RPMI8226 (cell line): ENCODE data around the gene AMZ1.
"Not testable (repeated sequence)": the region's sequence is repeated elsewhere in the genome, so short reads cannot be mapped to it uniquely, and the experiment has no call there.

ENCODE experiments used
- DNase-seq: peaks from one replicate; pipeline ENCODE4 v3.0.0-alpha.2; 2015

Gene AMZ1

GRCh38 chr7:2670171-2670570, 17.8 kb upstream of the AMZ1 start:
- DNase-seq: no peak

DNA sequence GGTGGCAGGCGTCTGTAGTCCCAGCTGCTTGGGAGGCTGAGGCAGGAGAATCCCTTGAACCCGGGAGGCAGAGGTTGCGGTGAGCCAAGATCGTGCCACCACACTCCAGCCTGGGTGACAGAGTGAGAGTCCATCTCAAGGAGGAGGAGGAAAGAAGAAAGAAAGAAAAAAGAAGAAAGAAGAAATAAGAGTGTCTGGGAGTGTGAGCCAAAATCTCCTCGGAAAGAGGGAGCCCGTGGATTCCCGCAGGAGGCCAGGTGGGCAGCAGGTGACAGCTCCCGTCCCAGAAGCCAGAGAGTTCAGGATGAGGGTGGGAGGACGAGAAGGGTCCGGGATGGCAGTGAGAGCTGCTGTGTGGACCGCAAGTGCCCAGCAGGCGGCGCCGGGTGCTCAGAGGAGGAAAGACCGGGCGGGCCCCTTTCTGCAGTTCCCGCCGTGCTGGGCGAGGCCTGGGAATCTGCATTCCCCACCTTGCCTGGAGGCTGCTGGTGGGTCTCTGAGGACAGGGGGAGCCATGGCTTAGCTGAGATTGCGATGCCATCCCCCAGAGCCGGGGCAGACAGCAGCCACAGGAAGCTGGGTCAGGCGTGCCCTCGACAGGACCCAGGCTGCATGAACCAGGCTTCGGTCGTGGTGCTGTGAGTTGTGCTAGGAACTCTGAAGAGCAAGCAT, 17.1 kb upstream of the AMZ1 start:
- DNase-seq: peak; percentile 77

DNA sequence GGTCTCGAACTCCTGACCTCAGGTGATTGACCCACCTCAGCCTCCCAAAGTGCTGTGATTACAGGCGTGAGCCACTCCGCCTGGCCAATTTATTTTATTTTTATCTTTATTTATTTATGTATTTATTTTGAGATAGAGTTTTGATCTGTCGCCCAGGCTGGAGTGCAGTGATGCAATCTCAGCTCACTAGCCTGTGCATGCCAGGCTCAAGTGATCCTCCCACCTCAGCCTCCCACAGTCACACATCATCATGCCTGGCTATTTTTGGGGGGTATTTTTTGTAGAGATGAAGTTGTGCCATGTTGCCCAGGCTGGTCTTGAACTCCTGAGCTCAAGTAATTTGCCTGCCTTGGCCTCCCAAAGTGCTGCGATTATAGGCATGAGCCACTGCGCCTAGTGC, 14.8 kb upstream of the AMZ1 start:
- DNase-seq: not testable (repeated sequence)

- no peak for DNase-seq
Observed at GRCh38 chr7:2673934-2674333, 14.1 kb upstream of the AMZ1 start.

GRCh38 chr7:2675256-2675764, 12.7 kb upstream of the AMZ1 start:
- DNase-seq: no peak

GRCh38 chr7:2676576-2676975, 11.4 kb upstream of the AMZ1 start:
- not testable (repeated sequence) for DNase-seq

- DNase-seq: not testable (repeated sequence)
Observed at GRCh38 chr7:2678454-2678853, 9.5 kb upstream of the AMZ1 start.

DNA sequence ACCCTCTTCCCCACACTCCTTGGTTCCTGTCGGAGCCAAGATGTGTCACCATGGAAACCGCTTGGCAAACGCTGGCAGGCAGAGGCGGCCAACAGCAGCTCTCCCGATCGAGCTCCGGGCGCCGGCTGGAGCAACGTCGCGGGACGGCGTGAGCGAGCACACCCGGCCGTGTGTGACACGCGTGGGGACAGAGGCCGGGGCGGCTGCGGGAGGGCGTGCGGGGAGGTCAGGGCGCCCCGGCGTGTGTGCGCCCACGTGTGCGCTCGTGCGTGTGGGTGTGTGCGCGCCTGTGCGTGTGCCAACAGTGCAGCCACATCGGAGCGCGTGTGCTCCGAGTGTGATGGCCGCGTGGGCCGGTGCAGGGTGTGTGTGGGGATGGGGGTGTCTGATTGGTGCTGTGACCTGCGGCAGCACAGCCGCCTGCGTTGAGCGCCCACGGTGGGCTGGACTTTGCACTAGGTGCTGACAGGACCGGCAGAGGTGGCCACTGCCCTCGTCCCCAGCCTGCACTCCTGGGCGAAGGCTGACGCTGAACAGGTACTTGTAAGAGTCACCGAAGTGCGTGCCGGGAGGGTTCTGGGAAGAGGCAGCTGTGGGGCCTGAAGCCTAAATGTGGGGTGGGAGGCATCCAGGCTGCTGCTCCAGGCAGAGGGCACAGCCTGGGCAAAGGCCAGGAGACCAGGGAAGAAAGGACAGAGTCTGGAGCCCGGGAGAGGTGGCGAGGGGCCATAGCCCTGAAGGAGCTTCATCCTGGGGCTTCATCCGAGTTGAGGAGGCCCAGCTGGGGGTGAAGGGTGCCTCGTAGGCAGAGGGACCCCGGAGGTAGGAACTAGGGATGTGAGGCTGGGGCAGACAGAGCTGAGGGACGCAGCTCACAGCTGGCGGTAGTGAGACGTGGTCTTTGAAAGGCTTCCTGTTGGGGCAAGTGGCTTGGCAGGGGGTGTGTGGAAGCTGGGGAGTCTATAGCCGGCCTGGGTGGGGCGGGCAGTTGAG, 8.6 kb upstream of the AMZ1 start:
- not testable (repeated sequence) for DNase-seq

GRCh38 chr7:2680256-2680655, 7.7 kb upstream of the AMZ1 start:
- no peak for DNase-seq

DNA sequence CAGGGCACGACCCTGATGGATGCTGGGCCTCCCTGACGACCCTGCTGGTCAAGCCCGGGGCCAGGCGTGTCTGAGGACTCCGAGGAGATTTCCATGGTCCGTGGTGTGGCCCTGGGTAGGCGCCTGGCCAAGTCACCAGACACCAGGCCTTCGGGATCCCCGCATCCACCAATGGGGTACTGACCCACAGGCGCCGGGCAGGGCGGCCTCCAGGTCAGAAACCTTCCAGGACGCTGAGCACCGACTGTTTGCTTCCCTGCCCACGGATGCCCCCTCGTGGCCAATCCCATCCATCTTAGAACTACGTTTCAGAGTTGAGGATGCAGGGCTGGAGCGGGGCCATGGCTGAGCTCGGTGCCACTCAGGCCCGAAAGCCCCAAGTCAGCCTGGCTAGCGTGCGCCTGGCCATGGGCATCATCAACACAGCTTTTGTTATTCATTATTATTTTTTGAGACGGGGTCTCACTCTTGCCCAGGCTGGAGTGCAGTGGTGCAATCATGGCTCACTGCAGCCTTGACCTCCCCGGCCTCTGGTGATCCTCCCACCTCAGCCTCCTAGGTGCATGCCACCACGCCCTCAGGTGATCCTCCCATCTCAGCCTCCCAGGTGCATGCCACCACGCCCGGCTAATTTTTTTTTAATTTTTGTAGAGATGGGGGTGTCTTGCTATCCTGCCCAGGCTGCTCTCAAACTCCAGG, 7.1 kb upstream of the AMZ1 start:
- DNase-seq: peak; percentile 78

GRCh38 chr7:2681929-2682799, 5.8 kb upstream of the AMZ1 start:
- DNase-seq: no peak

GRCh38 chr7:2684501-2684900, 3.5 kb upstream of the AMZ1 start:
- DNase-seq: no peak

DNA sequence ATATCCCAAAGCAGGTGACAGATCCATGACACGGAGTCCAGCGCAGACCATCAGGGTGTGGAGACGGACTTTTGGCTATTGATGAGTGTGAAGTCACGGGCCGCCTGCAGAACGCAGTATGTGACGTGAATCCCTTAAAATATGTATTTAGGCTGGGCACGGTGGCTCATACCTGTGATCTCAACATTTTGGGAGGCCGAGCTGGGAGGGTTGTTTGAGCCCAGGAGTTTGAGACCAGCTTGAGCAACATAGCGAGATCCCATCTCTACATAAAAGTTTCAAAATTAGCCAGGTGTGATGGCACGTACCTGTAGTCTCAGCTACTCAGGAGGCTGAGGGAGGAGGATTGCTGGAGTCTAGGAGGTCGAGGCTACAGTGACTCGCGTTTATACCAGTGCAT, 1.9 kb upstream of the AMZ1 start:
- no peak for DNase-seq

GRCh38 chr7:2687338-2687869, 598 bp upstream of the AMZ1 start:
- DNase-seq: peak; percentile 76

- peak; percentile 60 for DNase-seq
Observed at GRCh38 chr7:2688409-2689342, 674 bp downstream of the AMZ1 start.

GRCh38 chr7:2689343-2689847, 1.4 kb downstream of the AMZ1 start:
- no peak for DNase-seq

DNA sequence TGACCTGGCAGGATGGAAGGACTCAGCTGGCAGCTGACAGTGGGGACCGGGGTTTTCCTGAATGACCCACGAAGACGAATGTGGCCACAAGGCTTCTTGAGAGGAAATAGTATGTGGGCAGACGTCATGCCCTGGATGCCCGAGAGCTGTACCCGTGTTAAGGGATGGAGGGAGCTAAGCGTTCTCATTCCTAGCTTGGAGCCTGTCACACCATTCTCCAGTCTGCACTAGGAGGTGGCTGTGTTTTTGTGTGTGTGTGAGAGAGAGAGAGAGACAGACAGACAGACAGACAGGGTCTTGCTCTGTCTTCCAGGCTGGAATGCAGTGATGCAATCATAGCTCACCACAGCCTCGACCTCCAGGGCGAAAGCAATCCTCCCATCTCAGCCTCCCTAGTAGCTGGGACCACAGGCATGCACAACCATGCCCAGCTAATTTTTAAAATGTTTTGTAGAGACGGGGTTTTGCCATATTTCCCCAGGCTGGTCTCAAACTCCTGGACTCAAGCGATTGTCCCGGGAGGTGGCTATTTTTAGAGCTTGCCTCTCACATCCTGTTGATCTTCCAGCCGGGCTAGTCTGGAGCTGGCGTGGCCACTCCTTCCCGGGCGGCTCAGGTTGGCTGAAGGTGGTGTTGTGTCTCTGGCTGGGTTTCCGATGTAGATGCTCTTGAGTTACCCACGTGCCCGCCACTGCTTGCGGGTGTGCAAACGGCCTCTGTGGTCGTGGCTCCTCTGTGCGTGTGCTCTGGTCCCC, 2.1 kb downstream of the AMZ1 start:
- no peak for DNase-seq

DNA sequence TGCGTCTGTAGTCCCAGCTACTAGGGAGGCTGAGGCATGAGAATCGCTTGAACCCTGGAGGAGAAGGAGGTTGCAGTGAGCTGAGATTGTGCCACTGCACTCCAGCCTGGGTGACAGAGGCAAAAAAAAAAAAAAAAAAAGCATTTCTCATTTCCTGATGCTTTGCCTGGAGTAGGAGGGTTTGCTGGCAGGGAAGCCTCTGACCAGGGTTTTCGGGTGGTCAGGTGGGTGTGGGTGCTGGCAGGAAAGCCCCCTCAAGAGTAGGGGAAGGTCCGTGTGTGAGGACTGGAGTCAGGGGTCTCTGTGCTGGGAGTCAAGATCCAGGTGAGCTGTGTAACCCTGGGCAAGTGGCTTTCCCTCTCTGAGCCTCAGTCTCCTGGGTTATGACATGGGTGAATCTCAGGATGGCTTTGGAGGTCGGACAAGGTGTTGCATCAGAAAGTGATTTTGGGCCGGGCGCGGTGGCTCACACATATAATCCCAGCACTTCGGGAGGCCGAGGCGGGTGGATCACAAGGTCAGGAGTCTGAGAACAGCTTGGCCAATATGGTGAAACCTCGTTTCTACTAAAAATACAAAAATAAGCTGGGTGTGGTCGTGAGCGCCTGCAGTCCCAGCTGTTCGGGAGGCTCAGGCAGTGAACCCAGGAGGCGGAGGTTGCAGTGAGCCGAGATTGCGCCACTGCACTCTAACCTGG, 3.2 kb downstream of the AMZ1 start:
- no peak for DNase-seq

GRCh38 chr7:2691932-2692439, 4.0 kb downstream of the AMZ1 start:
- DNase-seq: not testable (repeated sequence)
